Hypothalamus (tissue), 51 donors: ENCODE results near the gene CELA1.
"Not testable (repeated sequence)": the region's sequence is repeated elsewhere in the genome, so short reads cannot be mapped to it uniquely, and the experiment has no call there.

Source experiments
- DNase-seq, 51 donors: peaks; one replicate each; lab custom pipeline; 2025; lab: John Stamatoyannopoulos, UW

CELA1 gene

GRCh38 chr12:51321882-51322281 is 24.6 kb downstream of the CELA1 start:
- no peak for DNase-seq

GRCh38 chr12:51320695-51321320 is 25.7 kb downstream of the CELA1 start:
- no peak for DNase-seq

GRCh38 chr12:51320311-51320694 is 26.2 kb downstream of the CELA1 start:
- no peak for DNase-seq

- DNase-seq, result no peak
These were observed 27.5 kb downstream of the CELA1 start for GRCh38 chr12:51318846-51319599.

GRCh38 chr12:51318057-51318806 is 28.2 kb downstream of the CELA1 start:
- not testable (repeated sequence) for DNase-seq

GRCh38 chr12:51311389-51311788 is 35.1 kb downstream of the CELA1 start:
- DNase-seq, result no peak

GRCh38 chr12:51307655-51308593 is 38.6 kb downstream of the CELA1 start:
- no peak for DNase-seq

- no peak for DNase-seq
These were observed 40.0 kb downstream of the CELA1 start for GRCh38 chr12:51306507-51306906.

- DNase-seq, result not testable (repeated sequence)
These were observed 45.7 kb downstream of the CELA1 start for GRCh38 chr12:51300768-51301167.

GRCh38 chr12:51295651-51296050 is 50.8 kb downstream of the CELA1 start:
- DNase-seq, result no peak

GRCh38 chr12:51294097-51294496 is 52.4 kb downstream of the CELA1 start:
- DNase-seq, result not testable (repeated sequence)

GRCh38 chr12:51293696-51294095 is 52.8 kb downstream of the CELA1 start:
- DNase-seq, result no peak

- DNase-seq, result peak in 14 of 51 donors; percentile 1 to 22 (median 4)
These were observed 54.6 kb downstream of the CELA1 start for GRCh38 chr12:51291603-51292513.

GRCh38 chr12:51285843-51286242 is 60.6 kb downstream of the CELA1 start:
- no peak for DNase-seq

GRCh38 chr12:51281202-51281924 is 65.1 kb downstream of the CELA1 start:
- no peak for DNase-seq
